Neural crest cell (in vitro differentiated cells): ENCODE measurements around the gene KIAA0753. TPM values are rescaled to one million over a fixed set of nuclear protein-coding genes. Genes with fewer than 3 reads are reported as not detected.
A peak's percentile ranks its signal among the peaks of the same experiment; 100 is the strongest.

Source experiments
- DNase-seq: peaks from one replicate; pipeline ENCODE4 v3.0.0; 2021; ENCODE audit warnings: low read depth, mixed read lengths, low spot score
- H3K27ac Mint-ChIP-seq: one replicate; pipeline ENCODE4 v1.8.0; 2021; ENCODE audit warnings: mild to moderate bottlenecking, mixed read lengths; ENCODE audit not compliant: unreplicated experiment
- H3K27me3 Mint-ChIP-seq: 2 replicates; pipeline ENCODE4 v1.8.0; 2021; ENCODE audit warnings: low read depth, mild to moderate bottlenecking, mixed read lengths
- H3K36me3 Mint-ChIP-seq: 2 replicates; pipeline ENCODE4 v1.8.0; 2021; ENCODE audit warnings: low read depth, mild to moderate bottlenecking, mixed read lengths
- H3K4me1 Mint-ChIP-seq: 2 replicates; pipeline ENCODE4 v1.8.0; 2021; ENCODE audit warnings: mixed read lengths
- H3K4me3 Mint-ChIP-seq: one replicate; pipeline ENCODE4 v1.8.0; 2021; ENCODE audit warnings: mild to moderate bottlenecking, mixed read lengths
- H3K9me3 Mint-ChIP-seq: 2 replicates; pipeline ENCODE4 v1.8.0; 2021; ENCODE audit warnings: mixed read lengths
- total RNA-seq: library from RNA; stranded (reverse); gene quantifications from 2 replicates; pipeline ENCODE4 v1.2.1, GENCODE V29; 2021
- TF ChIP-seq, protein P1 (sequence below): fragments of 200-600 bp; sonication (generic); conservative IDR thresholded peaks from 2 replicates; pipeline ENCODE4 v1.5.0; 2021; ENCODE audit warnings: antibody characterized with exemption, mild to moderate bottlenecking

KIAA0753 gene
- total RNA-seq, 1 donor from 2014 or later, result 44.1 TPM

DNA sequence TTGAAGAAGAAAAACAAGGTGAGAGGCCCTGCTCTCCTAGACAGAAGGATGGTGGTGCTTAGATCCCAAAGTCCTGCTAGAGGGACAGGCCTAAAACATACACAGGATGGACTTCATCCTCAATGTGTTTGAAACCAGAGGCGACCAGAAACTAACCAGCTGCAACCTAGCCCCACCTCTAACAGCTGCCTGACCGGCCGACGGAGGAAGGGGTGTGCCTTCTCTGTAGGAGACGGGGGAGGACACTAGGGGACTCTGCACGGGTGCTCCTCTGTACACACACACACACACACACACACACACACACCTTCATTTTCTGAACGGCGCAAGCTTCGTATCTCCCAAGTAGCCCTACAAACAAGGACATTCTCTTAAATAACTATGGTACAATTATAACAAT, 59.9 kb downstream of the KIAA0753 start:
- H3K27me3 Mint-ChIP-seq, result no peaks in the 10 kb centered on the region
- no peak for DNase-seq
- peaks cover 59% of the 10 kb centered on the region for H3K36me3 Mint-ChIP-seq
- peaks cover 5% of the 10 kb centered on the region for H3K4me1 Mint-ChIP-seq
- H3K27ac Mint-ChIP-seq, result no peak overlapping the region
- TF ChIP-seq, protein P1, sequence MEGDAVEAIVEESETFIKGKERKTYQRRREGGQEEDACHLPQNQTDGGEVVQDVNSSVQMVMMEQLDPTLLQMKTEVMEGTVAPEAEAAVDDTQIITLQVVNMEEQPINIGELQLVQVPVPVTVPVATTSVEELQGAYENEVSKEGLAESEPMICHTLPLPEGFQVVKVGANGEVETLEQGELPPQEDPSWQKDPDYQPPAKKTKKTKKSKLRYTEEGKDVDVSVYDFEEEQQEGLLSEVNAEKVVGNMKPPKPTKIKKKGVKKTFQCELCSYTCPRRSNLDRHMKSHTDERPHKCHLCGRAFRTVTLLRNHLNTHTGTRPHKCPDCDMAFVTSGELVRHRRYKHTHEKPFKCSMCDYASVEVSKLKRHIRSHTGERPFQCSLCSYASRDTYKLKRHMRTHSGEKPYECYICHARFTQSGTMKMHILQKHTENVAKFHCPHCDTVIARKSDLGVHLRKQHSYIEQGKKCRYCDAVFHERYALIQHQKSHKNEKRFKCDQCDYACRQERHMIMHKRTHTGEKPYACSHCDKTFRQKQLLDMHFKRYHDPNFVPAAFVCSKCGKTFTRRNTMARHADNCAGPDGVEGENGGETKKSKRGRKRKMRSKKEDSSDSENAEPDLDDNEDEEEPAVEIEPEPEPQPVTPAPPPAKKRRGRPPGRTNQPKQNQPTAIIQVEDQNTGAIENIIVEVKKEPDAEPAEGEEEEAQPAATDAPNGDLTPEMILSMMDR, result no peak
- no peak overlapping the region for H3K4me3 Mint-ChIP-seq
- H3K9me3 Mint-ChIP-seq, result peaks cover 17% of the 10 kb centered on the region

- Mint-ChIP-seq H3K36me3 (peaks cover 44% of the 10 kb centered on the region), H3K27me3 (no peaks in the 10 kb centered on the region), H3K9me3 (peaks cover 12% of the 10 kb centered on the region), H3K4me1 (peaks cover 17% of the 10 kb centered on the region), H3K27ac (peak overlapping the region; percentile 2), H3K4me3 (no peak overlapping the region)
- TF ChIP-seq, protein P1, result no peak
- no peak for DNase-seq
These were observed 62.0 kb downstream of the KIAA0753 start for GRCh38 chr17:6578491-6578890.

GRCh38 chr17:6577686-6578263, 62.7 kb downstream of the KIAA0753 start:
- peaks cover 5% of the 10 kb centered on the region for H3K9me3 Mint-ChIP-seq
- H3K36me3 Mint-ChIP-seq, result peaks cover 37% of the 10 kb centered on the region
- H3K27ac Mint-ChIP-seq, result no peak overlapping the region
- no peak overlapping the region for H3K4me3 Mint-ChIP-seq
- H3K4me1 Mint-ChIP-seq, result peaks cover 18% of the 10 kb centered on the region
- TF ChIP-seq, protein P1, result no peak
- DNase-seq, result no peak
- H3K27me3 Mint-ChIP-seq, result no peaks in the 10 kb centered on the region

- H3K27me3 Mint-ChIP-seq, result no peaks in the 10 kb centered on the region
- DNase-seq, result no peak
- H3K4me1 Mint-ChIP-seq, result peaks cover 31% of the 10 kb centered on the region
- peak overlapping the region; percentile 92 for H3K27ac Mint-ChIP-seq
- H3K36me3 Mint-ChIP-seq, result peaks cover 26% of the 10 kb centered on the region
- TF ChIP-seq, protein P1, result no peak
- H3K4me3 Mint-ChIP-seq, result no peak overlapping the region
- no peaks in the 10 kb centered on the region for H3K9me3 Mint-ChIP-seq
These were observed 64.3 kb downstream of the KIAA0753 start for GRCh38 chr17:6576038-6576785.

- peak overlapping the region; percentile 44 for H3K4me3 Mint-ChIP-seq
- peaks cover 23% of the 10 kb centered on the region for H3K36me3 Mint-ChIP-seq
- H3K4me1 Mint-ChIP-seq, result peaks cover 37% of the 10 kb centered on the region
- no peaks in the 10 kb centered on the region for H3K27me3 Mint-ChIP-seq
- no peak for DNase-seq
- peak overlapping the region; percentile 92 for H3K27ac Mint-ChIP-seq
- TF ChIP-seq, protein P1, result no peak
- no peaks in the 10 kb centered on the region for H3K9me3 Mint-ChIP-seq
These were observed 64.9 kb downstream of the KIAA0753 start for GRCh38 chr17:6575596-6575988.
